Measurements from ENCODE around the gene SLC38A10. TPM values are rescaled to one million over a fixed set of nuclear protein-coding genes. Genes with fewer than 3 reads are reported as not detected.

The SLC38A10 gene
- total and polyA plus RNA-seq, 2 donors from 2014 or later: 72.7 to 89.7 TPM

GRCh38 chr17:81207610-81208581 is 87.2 kb downstream of the SLC38A10 start:
- intact Hi-C loops (cut with DNase I): no loop called here
- no peaks in the 10 kb centered on the region for H3K9me3 ChIP-seq (ENCODE audit: control insufficient read depth in 2 of 3, insufficient read depth in 1 of 3, low read length in 3 of 3)
- TF ChIP-seq CTCF (IDR thresholded peaks at IDR 0.05; ENCODE audit: borderline replicate concordance, extremely low read depth, insufficient read depth): no peak
- H3K9ac ChIP-seq (ENCODE audit: low read length in 3 of 3): no peak overlapping the region
- H3K4me3 ChIP-seq (ENCODE audit: low read length in 3 of 3): no peak overlapping the region
- no peaks in the 10 kb centered on the region for H3K27me3 ChIP-seq (ENCODE audit: control insufficient read depth, insufficient read depth, low read length)
- FAIRE-seq (no peak), DNase-seq (no peak)
- no peaks in the 10 kb centered on the region for H3K4me1 ChIP-seq (ENCODE audit: control insufficient read depth in 2 of 3, insufficient read depth in 2 of 3, low read depth in 1 of 3, low read length in 3 of 3)
- H3K27ac ChIP-seq (ENCODE audit: low read depth in 2 of 2, low read length in 2 of 2): no peak overlapping the region
- H3K36me3 ChIP-seq (ENCODE audit: control insufficient read depth in 2 of 3, insufficient read depth in 3 of 3, low read length in 3 of 3): peaks cover 0 to 3% (median 0%) of the 10 kb centered on the region in 3 donors

- no peak for TF ChIP-seq CTCF (IDR thresholded peaks at IDR 0.05; ENCODE audit: borderline replicate concordance, extremely low read depth, insufficient read depth)
- FAIRE-seq (no peak), DNase-seq (no peak)
- H3K9me3 ChIP-seq (ENCODE audit: control insufficient read depth in 2 of 3, insufficient read depth in 1 of 3, low read length in 3 of 3): no peaks in the 10 kb centered on the region
- H3K9ac ChIP-seq (ENCODE audit: low read length in 3 of 3): no peak overlapping the region
- no peak overlapping the region for H3K27ac ChIP-seq (ENCODE audit: low read depth in 2 of 2, low read length in 2 of 2)
- no peaks in the 10 kb centered on the region for H3K4me1 ChIP-seq (ENCODE audit: control insufficient read depth in 2 of 3, insufficient read depth in 2 of 3, low read depth in 1 of 3, low read length in 3 of 3)
- intact Hi-C loops (cut with DNase I): no loop called here
- peaks cover 0 to 3% (median 0%) of the 10 kb centered on the region in 3 donors for H3K36me3 ChIP-seq (ENCODE audit: control insufficient read depth in 2 of 3, insufficient read depth in 3 of 3, low read length in 3 of 3)
- H3K27me3 ChIP-seq (ENCODE audit: control insufficient read depth, insufficient read depth, low read length): no peaks in the 10 kb centered on the region
- no peak overlapping the region for H3K4me3 ChIP-seq (ENCODE audit: low read length in 3 of 3)
Observed at GRCh38 chr17:81206657-81207056, 88.5 kb downstream of the SLC38A10 start.

- Histone ChIP-seq H3K27ac (ENCODE audit: low read depth in 2 of 2, low read length in 2 of 2) (no peak overlapping the region), H3K4me3 (ENCODE audit: low read length in 3 of 3) (no peak overlapping the region), H3K9me3 (ENCODE audit: control insufficient read depth in 2 of 3, insufficient read depth in 1 of 3, low read length in 3 of 3) (no peaks in the 10 kb centered on the region), H3K36me3 (ENCODE audit: control insufficient read depth in 2 of 3, insufficient read depth in 3 of 3, low read length in 3 of 3) (peaks cover 0 to 3% (median 0%) of the 10 kb centered on the region in 3 donors), H3K9ac (ENCODE audit: low read length in 3 of 3) (no peak overlapping the region), H3K4me1 (ENCODE audit: control insufficient read depth in 2 of 3, insufficient read depth in 2 of 3, low read depth in 1 of 3, low read length in 3 of 3) (no peaks in the 10 kb centered on the region), H3K27me3 (ENCODE audit: control insufficient read depth, insufficient read depth, low read length) (no peaks in the 10 kb centered on the region)
- FAIRE-seq: no peak
- TF ChIP-seq CTCF (IDR thresholded peaks at IDR 0.05; ENCODE audit: borderline replicate concordance, extremely low read depth, insufficient read depth): no peak
- intact Hi-C loops (cut with DNase I): no loop called here
- no peak for DNase-seq
Observed at GRCh38 chr17:81206166-81206565, 88.9 kb downstream of the SLC38A10 start.

Measured in kidney (tissue), 14 donors.